ENCODE measurements around the gene PARP8. TPM values are rescaled to one million over a fixed set of nuclear protein-coding genes. Genes with fewer than 3 reads are reported as not detected.

Gene PARP8
- total RNA-seq, 3 donors from 2014 or later (not counting 1 experiment from before 2014, with no cell fraction given) = 359 to 395 (median 372) TPM

- DNase-seq = no peak
- Mint-ChIP-seq H3K27ac (no peak overlapping the region), H3K9me3 (no peaks in the 10 kb centered on the region), H3K27me3 (ENCODE audit: low read depth in 2 of 2) (no peaks in the 10 kb centered on the region), H3K36me3 (peaks cover 29% of the 10 kb centered on the region), H3K4me1 (peaks cover 9 to 13% of the 10 kb centered on the region in 2 donors), H3K4me3 (no peak overlapping the region)
- Histone ChIP-seq H3K9me3 (ENCODE audit: control insufficient read depth, insufficient read depth, low read length) (no peaks in the 10 kb centered on the region), H3K4me1 (ENCODE audit: control insufficient read depth, insufficient read depth, low read length) (no peaks in the 10 kb centered on the region), H3K27ac (ENCODE audit: low read length) (no peak overlapping the region), H3K4me3 (ENCODE audit: low read length) (no peak overlapping the region), H3K27me3 (ENCODE audit: control insufficient read depth, insufficient read depth, low read length) (no peaks in the 10 kb centered on the region), H3K36me3 (ENCODE audit: control insufficient read depth, insufficient read depth, low read length) (peaks cover 85% of the 10 kb centered on the region)
- intact Hi-C loops (cut with micrococcal nuclease) = no loop called here
- TF ChIP-seq, protein P1, sequence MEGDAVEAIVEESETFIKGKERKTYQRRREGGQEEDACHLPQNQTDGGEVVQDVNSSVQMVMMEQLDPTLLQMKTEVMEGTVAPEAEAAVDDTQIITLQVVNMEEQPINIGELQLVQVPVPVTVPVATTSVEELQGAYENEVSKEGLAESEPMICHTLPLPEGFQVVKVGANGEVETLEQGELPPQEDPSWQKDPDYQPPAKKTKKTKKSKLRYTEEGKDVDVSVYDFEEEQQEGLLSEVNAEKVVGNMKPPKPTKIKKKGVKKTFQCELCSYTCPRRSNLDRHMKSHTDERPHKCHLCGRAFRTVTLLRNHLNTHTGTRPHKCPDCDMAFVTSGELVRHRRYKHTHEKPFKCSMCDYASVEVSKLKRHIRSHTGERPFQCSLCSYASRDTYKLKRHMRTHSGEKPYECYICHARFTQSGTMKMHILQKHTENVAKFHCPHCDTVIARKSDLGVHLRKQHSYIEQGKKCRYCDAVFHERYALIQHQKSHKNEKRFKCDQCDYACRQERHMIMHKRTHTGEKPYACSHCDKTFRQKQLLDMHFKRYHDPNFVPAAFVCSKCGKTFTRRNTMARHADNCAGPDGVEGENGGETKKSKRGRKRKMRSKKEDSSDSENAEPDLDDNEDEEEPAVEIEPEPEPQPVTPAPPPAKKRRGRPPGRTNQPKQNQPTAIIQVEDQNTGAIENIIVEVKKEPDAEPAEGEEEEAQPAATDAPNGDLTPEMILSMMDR (IDR thresholded peaks at IDR 0.05) = no peak
- no peak for ATAC-seq
- WGBS (ENCODE audit: insufficient coverage) = 93% methylated on average over 3 of the region's 4 CpGs
Measured at GRCh38 chr5:50832657-50833284, 166.3 kb downstream of the PARP8 start.

GRCh38 chr5:50836356-50836755 is 169.9 kb downstream of the PARP8 start:
- Histone ChIP-seq H3K27me3 (ENCODE audit: control insufficient read depth, insufficient read depth, low read length) (no peaks in the 10 kb centered on the region), H3K27ac (ENCODE audit: low read length) (no peak overlapping the region), H3K36me3 (ENCODE audit: control insufficient read depth, insufficient read depth, low read length) (peaks cover 78% of the 10 kb centered on the region), H3K9me3 (ENCODE audit: control insufficient read depth, insufficient read depth, low read length) (no peaks in the 10 kb centered on the region), H3K4me1 (ENCODE audit: control insufficient read depth, insufficient read depth, low read length) (no peaks in the 10 kb centered on the region), H3K4me3 (ENCODE audit: low read length) (no peak overlapping the region)
- intact Hi-C loops (cut with micrococcal nuclease) = no loop called here
- Mint-ChIP-seq H3K4me1 (peaks cover 16 to 24% of the 10 kb centered on the region in 2 donors), H3K27me3 (ENCODE audit: low read depth in 2 of 2) (no peaks in the 10 kb centered on the region), H3K4me3 (no peak overlapping the region), H3K9me3 (no peaks in the 10 kb centered on the region), H3K27ac (peak overlapping the region; percentile 35 to 47), H3K36me3 (peaks cover 27% of the 10 kb centered on the region)
- 95% methylated on average over 2 of the region's 2 CpGs for WGBS (ENCODE audit: insufficient coverage)
- no peak for ATAC-seq
- DNase-seq = no peak
- TF ChIP-seq, protein P1 (IDR thresholded peaks at IDR 0.05) = no peak

DNA sequence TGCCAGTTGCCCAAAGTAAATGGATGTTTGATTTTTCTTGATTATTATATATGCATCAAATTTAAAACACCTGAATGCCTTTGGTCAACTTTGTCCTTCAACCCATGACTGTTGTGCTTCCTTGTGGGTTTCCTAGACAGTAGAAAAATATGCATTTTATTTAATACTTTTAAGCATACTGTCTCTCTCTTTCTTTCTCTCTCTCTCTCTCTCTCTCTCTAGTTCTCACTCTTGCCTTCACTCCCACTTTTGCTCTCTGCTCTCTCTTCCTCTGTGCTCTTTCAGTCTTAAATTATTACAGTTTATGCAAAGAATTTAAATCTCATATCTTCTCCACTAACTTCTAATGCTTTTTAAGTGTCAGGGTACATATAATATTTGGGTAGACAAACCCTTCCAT is 173.0 kb downstream of the PARP8 start:
- intact Hi-C loops (cut with micrococcal nuclease) = no loop called here
- Histone ChIP-seq H3K4me3 (ENCODE audit: low read length) (no peak overlapping the region), H3K9me3 (ENCODE audit: control insufficient read depth, insufficient read depth, low read length) (no peaks in the 10 kb centered on the region), H3K4me1 (ENCODE audit: control insufficient read depth, insufficient read depth, low read length) (no peaks in the 10 kb centered on the region), H3K27ac (ENCODE audit: low read length) (no peak overlapping the region), H3K27me3 (ENCODE audit: control insufficient read depth, insufficient read depth, low read length) (no peaks in the 10 kb centered on the region), H3K36me3 (ENCODE audit: control insufficient read depth, insufficient read depth, low read length) (peaks cover 84% of the 10 kb centered on the region)
- Mint-ChIP-seq H3K9me3 (no peaks in the 10 kb centered on the region), H3K36me3 (peaks cover 27% of the 10 kb centered on the region), H3K27me3 (ENCODE audit: low read depth in 2 of 2) (no peaks in the 10 kb centered on the region), H3K4me3 (no peak overlapping the region), H3K4me1 (peaks cover 16 to 27% of the 10 kb centered on the region in 2 donors), H3K27ac (peak overlapping the region; percentile 6 to 35)
- TF ChIP-seq, protein P1 (IDR thresholded peaks at IDR 0.05) = no peak
- no peak for DNase-seq
- no peak for ATAC-seq

DNA sequence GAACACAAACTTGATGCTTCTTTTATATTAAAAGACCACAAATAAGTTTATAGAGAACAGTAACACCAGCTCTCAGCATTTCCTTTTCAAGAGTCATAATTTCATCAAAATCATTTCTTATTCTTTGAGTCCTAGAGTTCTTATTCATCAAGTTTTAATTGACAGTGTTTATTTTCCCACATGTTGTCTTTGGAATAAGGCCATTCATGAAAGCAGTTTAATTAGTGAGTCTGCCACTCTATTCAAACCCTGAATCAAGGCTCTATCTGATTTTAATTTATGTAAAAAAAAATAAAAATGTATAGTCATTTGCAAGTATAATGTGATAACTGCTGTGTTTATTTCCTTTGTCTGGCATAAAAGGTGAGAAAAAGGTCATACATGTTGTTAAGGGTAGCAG is 176.7 kb downstream of the PARP8 start:
- intact Hi-C loops (cut with micrococcal nuclease) = no loop called here
- Mint-ChIP-seq H3K27me3 (ENCODE audit: low read depth in 2 of 2) (no peaks in the 10 kb centered on the region), H3K4me3 (no peak overlapping the region), H3K27ac (no peak overlapping the region), H3K9me3 (no peaks in the 10 kb centered on the region), H3K36me3 (peaks cover 20% of the 10 kb centered on the region), H3K4me1 (peaks cover 16 to 25% of the 10 kb centered on the region in 2 donors)
- ATAC-seq (no peak), DNase-seq (no peak)
- Histone ChIP-seq H3K4me3 (ENCODE audit: low read length) (no peak overlapping the region), H3K9me3 (ENCODE audit: control insufficient read depth, insufficient read depth, low read length) (no peaks in the 10 kb centered on the region), H3K27me3 (ENCODE audit: control insufficient read depth, insufficient read depth, low read length) (no peaks in the 10 kb centered on the region), H3K4me1 (ENCODE audit: control insufficient read depth, insufficient read depth, low read length) (no peaks in the 10 kb centered on the region), H3K36me3 (ENCODE audit: control insufficient read depth, insufficient read depth, low read length) (peaks cover 63% of the 10 kb centered on the region), H3K27ac (ENCODE audit: low read length) (no peak overlapping the region)
- TF ChIP-seq, protein P1 (IDR thresholded peaks at IDR 0.05) = no peak

Measured in natural killer cell (primary cell).